GM13977 (cell line): ENCODE data around the gene SREK1.

Source experiments
- DNase-seq: peaks from one replicate; pipeline ENCODE4 v3.0.0; 2012; ENCODE audit warnings: low spot score
- in situ Hi-C: fragments of 300-500 bp; cut with MboI; formaldehyde crosslinking; loops from one replicate; pipeline ENCODE4 v1.12.0; 2022; ENCODE audit warnings: low sequenced_read_pairs, low pct_unique_long_range_greater_than_20kb, mixed read lengths, inconsistent platforms; ENCODE audit not compliant: unreplicated experiment
- TF ChIP-seq, protein P1 (sequence below): IDR thresholded peaks from 2 replicates; pipeline ENCODE4 v1.5.1; 2012; ENCODE audit warnings: mild to moderate bottlenecking, control low read depth; ENCODE audit not compliant: insufficient read depth; ENCODE audit errors: extremely low read depth, missing control alignments

Gene SREK1

DNA sequence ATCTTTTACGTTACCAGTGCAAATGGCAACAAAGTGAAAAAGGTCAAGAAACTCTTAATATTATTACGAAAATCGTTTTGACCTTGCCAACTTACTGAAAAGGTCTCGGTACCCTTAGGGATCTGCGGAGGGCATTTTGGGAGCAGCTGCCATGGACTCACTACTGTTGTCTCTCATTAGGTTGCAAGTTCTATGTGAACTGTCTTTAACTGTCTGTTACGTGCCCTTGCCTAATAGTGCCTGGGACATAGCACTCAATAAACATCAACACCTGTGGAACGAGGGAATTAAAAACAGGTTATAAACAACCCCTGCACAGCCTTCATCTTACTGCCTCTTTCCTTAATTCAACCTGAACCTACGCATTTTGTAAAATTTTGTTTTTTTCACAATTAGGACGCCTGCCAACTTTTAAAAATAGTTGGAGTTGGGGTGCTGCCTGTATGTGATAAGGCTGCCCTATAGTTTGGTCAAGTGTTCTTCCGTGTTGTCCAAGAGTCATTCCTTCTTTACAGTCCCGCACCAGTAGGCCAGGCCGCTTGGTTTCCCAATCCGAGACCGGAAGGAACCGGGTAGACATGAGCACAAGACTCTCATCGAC lies 527 bp upstream of the SREK1 start:
- in situ Hi-C loops, result no loop called here
- no peak for DNase-seq
- TF ChIP-seq, protein P1, sequence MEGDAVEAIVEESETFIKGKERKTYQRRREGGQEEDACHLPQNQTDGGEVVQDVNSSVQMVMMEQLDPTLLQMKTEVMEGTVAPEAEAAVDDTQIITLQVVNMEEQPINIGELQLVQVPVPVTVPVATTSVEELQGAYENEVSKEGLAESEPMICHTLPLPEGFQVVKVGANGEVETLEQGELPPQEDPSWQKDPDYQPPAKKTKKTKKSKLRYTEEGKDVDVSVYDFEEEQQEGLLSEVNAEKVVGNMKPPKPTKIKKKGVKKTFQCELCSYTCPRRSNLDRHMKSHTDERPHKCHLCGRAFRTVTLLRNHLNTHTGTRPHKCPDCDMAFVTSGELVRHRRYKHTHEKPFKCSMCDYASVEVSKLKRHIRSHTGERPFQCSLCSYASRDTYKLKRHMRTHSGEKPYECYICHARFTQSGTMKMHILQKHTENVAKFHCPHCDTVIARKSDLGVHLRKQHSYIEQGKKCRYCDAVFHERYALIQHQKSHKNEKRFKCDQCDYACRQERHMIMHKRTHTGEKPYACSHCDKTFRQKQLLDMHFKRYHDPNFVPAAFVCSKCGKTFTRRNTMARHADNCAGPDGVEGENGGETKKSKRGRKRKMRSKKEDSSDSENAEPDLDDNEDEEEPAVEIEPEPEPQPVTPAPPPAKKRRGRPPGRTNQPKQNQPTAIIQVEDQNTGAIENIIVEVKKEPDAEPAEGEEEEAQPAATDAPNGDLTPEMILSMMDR, result no peak

DNA sequence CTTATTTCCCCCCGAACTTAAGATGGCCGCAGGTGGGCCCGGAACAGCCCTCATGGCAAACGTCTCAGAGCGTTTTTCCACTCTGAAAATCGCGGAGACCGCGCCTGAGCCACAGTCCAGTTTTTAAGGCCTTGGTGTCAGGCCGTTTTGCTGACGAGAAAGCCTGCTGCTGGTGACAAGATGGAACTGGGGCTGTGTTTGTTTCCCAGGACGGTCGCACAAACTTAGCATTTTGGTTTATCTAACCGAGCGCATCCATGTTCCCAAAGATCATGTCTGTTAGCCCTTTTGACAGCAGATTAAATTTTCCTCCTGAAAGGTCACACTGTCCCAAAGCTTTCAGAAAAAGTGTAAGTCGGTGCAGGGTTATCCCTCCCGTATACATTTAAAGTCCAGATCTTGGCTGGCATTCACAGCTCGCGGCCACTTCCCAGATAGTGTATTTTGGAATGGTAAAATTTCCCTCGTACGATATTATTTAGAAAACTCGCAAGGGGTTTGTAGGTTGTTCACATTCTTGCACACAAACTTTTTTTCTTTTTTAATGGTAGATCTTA lies 812 bp downstream of the SREK1 start:
- in situ Hi-C loops, result no loop called here
- DNase-seq, result no peak

DNA sequence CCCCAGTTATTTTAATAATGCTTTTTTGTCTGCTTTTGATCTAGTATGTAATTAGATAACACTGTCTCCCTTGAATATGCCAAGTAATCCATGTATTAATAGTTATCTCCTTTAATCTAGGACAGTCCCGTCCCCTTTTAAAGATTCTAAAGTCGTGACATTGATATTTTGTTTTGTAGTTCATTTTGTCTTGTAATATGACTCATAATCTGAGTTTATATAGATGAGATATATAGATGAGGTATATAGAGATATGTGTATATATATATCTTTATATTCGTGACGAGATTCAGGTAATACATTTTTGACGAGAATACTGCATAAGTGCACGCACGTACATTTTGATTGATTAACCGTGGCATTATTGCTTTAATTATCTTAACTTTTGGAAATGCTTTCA lies 1.6 kb downstream of the SREK1 start:
- no peak for DNase-seq
- TF ChIP-seq, protein P1, result no peak
- in situ Hi-C loops, result no loop called here

More for the DNA sequence above, 812 bp downstream of the SREK1 start:
- TF ChIP-seq, protein P1, result no peak

DNA sequence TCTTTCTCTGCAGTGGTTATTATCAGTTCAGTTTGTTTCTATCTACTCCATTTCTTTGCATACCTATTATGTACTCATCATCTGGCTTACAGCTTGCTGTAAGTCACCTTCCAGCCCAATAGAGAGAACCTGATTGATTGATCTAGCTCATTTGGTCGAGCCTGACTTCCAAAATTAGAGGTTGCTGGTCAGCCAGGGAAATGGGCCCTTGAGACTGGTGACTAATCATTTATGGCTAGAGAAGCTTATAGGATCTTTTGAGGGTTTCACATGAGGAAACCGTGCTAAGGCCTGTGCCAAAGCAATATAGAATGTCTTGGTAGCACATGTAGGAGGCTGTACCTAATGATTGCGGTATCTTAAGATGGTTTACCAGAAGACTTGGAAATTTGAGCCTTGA lies 5.8 kb downstream of the SREK1 start:
- TF ChIP-seq, protein P1, result no peak
- in situ Hi-C loops, result no loop called here
- no peak for DNase-seq

DNA sequence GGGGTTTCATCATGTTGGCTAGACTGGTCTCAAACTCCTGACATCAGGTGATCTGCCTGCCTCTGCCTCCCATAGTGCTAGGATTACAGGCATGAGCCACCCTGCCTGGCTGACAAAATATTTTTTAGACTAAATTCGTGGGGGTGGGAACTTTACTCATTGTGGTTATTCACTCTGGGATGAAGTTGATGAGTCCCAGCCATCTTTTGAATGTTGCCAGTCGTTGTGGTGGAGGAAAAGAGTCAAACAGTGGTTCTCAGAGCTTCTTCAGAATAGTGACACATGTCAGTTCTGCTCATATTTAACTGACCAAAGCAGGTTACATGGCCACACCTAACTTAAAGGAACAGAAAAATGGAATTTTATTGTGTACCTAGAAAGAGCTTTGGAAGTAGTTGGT lies 6.9 kb downstream of the SREK1 start:
- in situ Hi-C loops, result no loop called here
- TF ChIP-seq, protein P1, result no peak

DNA sequence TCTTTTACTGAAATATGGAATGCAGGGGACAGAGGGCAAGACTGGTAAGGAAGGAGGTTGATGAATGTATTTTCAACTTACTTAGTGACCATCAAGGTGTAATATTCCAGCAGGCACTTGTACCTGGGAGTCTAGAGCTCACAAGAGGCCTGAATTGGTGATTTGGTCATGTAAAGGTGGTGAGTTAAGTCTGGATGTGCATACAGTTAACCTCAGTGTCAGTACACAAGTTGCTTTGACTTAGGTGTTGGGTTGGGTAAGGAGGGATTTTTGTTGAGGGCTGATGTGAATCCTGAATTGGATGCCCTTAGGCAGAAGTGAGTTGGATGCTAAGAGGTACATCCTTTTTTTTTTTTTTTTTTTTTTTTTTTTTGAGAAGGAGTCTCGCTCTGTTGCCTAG lies 7.4 kb downstream of the SREK1 start:
- TF ChIP-seq, protein P1, result no peak
- no peak for DNase-seq
- in situ Hi-C loops, result no loop called here

More for the DNA sequence above, 6.9 kb downstream of the SREK1 start:
- DNase-seq, result no peak

DNA sequence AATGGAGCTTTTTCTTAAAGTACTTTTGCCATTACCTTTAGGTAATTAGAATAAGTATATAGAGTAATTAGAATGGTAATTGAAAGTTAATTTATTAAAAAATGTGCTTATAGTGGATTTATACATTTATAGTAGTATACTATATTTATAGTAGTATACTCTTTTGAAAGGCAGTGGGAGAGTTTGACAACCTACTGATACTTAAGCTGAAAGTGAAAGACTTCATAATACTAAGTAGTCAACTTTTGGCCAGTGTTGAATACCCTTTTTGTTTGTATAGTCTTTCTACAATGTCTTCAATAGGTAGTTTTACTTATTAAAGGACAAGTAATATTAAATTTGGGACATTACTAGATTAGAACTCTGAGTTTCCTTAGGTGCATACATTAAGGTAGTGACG lies 12.9 kb downstream of the SREK1 start:
- in situ Hi-C loops, result no loop called here
- no peak for DNase-seq
- TF ChIP-seq, protein P1, result no peak
